Activated gamma-delta T cell treated with anti-CD3 and anti-CD28 coated beads, Interleukin-2, amount 50 U/mL, for 16 hours (primary cell): ENCODE data around the gene GNG7.
A peak's percentile ranks its signal among the peaks of the same experiment; 100 is the strongest.
"Not testable (repeated sequence)": the region's sequence is repeated elsewhere in the genome, so short reads cannot be mapped to it uniquely, and the experiment has no call there.

Source experiments
- DNase-seq: peaks from one replicate; pipeline ENCODE4 v3.0.0-alpha.2; 2020; ENCODE audit warnings: low read depth

GNG7 gene

DNA sequence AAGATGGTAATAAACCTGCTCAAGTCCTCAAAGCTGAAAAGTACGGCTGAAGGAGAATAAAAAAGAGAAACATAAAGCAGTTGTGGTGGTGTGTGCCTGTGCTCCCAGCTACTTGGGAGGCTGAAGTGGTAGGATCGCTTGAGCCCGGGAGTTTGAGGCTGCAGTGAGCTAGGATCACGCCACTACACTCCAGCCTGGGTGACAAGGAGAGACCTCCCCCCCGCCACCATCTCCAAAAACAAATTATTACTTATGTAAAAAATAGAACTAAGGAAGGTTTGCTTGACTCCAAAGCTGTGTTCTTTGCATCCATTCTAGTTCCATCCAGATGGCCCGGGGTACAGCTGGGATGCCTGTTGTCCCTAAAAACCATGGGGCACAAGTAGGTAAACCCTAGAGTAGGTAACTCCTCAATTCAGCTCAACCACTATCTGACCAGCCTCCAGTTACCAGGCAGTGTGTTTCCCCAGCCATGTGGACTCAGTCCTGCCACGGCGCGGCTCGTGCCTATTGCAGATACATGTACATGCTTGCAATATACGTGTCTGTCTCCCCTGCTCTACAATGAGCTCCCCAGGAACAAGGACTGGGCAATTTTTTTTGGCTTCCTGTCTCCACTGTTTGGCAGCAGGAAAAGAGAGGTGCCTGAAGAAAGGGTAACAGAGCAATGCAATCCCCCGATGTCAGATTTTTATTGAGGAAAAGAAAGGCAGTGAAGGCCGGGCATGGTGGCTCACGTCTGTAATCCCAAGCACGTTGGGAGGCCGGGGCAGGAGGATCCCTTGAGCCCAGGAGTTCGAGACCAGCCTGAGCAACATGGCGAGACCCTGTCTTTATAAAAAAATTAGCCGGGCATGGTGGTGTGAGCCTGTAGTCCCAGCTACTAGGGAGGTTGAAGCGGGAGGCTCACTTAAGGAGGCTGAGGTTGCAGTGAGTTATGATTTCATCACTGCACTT is 101.3 kb downstream of the GNG7 start:
- no peak for DNase-seq

DNA sequence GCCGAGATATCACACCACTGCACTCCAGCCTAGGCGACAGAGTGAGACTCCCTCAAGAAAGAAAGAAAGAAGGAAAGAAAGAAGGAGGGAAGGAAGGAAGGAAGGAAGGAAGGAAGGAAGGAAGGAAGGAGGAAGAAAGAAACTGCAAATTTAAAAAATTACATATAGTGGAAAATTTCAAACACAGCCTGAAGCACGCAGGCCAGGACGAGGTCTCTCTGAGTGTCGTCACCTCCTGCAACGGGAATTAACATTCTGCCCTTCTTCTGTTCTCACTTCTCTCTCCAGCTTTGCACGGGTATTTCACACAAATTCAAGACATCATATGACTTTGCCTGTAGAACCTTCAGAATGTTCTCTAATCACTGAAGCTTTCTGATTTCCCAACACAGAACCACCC is 108.2 kb downstream of the GNG7 start:
- DNase-seq, result no peak

DNA sequence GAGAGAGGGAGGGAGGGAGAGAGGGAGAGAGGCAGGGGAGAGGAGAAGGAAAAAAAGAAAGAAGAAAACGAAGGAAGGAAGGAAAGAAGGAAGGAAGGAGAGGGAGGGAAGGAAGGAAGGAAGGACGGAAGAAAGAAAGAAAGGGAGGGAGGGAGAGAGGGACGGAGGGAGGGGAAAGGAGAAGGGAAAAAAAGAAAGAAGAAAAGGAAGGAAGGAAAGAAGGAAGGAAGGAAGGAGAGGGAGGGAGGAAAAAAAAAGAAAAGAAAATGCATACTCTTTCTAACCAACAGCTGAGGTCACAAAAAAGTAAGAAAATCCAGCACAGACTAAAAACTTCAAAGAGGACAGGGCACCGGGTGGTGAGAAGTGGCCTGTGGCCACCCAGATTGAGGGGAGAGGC is 109.7 kb downstream of the GNG7 start:
- DNase-seq, result no peak

DNA sequence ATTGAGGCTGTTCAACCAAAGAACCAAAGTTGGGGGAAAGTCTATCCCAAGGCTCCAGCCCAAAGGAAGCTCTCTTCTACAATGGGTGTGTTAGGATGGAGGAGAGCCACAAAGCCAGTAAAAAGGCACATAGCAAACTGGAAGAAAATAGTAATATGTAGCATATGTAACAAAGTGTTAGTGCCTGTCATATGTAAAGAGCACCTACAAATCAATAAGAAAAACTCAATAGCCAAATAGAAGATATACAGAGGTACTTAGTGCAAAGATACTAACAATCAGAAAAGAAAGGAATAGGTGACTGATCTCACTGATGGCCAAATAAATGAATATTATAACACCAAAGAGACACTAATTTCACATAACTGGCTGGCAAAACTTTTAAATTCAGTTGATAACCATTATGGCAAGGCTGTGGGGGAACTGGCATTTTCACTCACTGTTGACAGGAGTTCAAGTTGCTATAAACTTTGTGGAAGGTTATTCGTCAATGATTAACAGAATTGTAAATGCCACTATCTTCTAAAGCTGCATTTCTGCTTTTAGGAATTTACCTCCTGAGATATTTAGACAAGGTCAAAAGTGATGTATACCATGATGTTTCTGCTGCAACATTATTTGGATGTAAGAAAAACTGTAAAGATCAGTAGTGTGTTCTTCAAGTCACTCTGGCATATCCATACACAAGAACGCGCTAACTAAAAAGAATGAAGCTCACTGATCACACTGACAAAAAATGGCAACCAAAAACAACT is 110.8 kb downstream of the GNG7 start:
- no peak for DNase-seq

DNA sequence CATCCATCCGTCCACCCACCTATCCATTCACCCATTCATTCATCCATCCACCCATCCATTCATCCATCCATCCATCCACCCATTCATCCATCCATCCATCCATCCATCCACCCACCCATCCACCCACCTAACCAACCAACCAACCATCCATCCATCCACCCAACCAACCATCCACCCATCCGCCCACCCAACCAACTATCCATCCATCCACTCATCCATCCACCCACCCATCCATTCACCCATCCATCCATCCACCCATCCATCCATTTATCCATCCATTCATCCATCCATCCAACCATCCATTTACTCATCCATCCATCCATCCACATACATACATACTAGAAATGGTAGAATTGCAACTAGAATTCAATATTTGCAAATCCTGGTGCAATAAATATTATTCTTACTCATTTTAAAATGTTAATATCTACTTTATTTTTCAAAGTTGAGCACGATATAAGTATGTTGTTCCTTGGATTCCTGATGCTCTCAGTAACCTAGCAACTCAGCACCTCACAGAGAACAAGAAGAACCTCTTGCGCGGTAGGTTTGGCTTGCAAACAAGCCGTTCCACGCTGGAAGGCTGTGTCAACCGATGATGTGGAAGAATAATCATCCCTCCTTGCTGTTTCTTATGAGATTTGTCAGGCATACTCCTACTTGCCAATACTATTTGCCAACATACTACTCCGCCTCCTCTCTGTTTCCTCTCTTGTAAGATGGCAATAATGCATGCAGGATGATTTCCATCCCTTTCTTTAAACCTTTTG is 111.7 kb downstream of the GNG7 start:
- no peak for DNase-seq

DNA sequence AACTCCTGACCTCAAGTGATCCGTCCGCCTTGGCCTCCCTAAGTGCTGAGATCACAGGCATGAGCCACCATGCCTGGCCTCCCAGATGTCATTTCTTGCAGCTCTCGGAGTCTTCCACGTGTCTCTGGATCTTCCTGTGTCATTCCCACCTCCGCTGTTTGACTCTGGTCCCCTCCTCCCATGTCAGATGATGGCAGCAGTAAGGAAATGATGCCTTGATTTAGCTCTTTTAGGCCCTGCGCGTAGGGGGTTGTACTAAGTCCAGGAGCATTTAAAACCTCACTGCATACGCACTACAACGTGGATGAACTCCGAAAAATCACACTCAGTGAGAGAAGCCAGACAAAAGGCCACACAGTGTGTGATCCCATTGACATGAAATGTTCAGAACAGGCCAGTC is 113.1 kb downstream of the GNG7 start:
- DNase-seq, result no peak

DNA sequence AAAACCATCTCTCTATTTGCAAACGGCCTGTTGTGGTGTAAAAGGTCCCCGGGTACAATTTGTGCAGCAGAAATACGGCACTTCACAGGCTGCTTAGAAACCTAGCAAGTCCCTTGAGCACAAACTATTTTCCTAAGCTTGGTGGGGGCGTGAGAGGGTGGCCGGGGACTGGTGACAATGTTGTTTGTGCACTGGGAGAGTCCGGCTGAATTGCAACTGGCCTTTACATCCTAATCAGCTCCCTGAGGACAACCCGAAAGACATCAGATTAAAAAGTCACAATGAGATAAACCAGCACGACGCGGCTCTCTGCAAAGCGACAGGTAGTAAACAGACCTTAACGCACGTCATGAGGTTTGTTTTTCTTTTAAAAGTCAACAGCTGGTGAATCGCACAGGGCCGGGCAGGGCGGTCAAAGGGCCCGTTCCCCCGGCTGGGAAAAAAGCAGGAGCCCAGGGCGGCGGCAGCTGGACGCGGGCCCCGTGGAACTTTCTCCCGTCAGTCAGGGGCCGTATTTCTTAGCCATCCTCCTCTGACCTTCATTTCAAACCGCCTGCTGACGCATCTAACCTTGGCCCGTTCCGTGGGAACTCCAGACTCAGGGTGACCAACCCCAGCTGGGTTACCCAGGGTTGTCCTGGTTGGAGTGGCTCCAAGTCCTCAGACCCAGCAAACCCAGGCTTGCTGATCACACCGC is 114.3 kb downstream of the GNG7 start:
- no peak for DNase-seq

DNA sequence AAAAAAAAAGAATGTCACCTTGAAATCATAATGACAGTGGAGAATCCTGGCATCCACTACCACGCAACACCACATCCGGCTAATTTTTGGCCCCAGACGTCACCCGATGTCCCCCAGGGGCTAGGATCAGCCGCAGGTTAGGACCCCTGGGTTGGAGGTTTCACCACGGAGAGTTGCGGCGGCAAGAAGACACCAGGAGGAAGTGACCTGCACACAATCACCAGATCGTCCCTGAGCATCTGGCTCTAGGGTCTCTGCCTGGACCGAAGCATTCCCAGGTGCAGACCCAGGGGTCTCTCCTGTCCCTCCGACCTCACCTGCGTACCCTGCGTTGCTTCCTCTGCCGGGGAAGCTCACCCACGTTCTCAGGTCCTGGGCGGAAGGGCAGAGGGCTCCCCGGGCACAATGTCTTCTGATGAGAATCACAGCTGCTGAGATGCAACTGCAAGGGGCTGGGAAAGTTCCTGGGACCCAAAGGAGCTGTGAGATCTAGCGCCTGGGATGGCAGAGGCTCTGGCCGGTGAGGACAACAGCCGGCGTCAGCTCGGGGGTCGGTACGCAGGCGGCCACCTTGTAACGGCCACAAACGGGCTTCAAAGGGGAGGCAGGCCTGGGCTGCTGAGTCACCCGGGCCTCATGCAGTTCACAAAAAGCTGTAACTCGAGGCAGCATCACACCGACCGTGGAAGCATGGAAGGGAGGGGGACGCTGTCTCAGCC is 115.3 kb downstream of the GNG7 start:
- DNase-seq, result no peak

DNA sequence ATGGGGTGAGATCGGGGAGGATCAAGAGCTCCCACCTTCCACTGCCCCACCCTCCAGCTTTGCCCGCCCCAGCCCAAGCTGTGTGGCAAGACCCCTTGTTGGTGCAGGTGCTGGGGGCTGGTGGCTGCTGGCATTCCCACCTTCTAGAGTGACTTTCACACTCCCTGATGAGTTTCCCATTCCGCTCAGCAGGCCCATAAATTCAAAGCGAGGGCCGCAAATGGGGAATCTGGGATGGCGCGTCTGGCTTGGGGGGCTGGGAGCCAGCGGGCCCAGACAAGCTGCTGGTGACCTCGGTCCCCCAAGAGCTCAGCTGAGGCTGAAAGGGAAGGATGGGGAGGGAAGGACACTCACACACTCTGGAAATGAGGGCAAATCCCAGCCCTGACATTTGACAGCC is 116.3 kb downstream of the GNG7 start:
- no peak for DNase-seq

DNA sequence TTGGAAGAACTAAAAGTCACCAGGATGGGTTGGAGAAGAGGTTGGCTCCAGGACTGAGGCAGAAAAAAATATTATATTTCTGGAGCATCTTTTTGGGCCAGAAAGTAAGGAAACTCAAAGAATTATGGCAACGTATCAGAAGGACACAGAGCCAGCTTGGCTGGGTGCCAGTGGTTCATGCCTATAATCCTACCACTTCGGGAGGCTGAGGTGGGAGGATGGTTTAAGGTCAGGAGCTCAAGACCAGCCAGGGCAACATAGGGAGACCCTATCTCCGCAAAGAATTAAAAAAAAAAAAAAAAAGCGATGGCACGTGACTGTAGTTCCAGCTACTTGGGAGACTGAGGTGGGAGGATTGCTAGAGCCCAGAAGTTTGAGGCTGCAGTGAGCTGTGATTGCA is 118.5 kb downstream of the GNG7 start:
- no peak for DNase-seq

DNA sequence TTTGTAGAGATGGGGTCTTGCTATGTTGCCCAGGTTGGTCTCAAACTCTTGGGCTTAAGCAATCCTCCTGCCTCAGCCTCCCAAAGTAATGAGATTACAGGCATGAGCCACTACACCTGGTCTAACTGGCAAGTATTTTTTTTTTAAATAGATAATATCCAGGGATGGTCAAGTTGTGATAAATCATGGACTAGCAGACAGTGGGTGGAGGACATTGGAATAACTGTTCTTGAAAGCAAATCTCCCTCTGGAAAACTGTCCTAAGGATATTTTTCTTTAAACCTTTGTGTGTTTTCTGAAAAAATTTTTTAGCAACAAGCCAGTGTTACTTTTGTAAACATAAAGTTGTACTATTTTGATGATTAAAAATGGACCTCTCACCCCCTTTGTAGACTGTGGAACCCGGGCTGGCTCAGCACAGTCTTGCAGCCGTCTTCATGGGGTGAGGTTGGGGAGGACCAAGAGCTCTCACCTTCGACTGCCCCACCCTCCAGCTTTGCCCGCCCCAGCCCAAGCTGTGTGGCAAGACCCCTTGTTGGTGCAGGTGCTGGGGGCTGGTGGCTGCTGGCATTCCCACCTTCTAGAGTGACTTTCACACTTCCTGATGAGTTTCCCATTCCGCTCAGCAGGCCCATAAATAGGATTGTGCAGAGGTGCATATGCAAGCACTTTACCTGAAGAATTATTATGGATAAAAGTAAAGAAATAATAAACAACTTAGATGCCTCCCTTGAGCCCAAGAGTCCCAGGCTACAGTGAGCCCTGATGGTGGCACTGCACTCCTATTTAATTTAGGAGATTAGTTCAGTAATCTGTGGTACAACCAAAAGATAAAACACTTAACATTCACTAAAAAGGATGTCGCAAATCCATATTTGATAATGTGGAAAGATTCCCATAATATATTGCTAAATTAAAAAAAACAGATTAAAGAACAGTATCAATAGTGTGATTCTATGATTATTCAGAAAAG is 119.2 kb downstream of the GNG7 start:
- no peak for DNase-seq

DNA sequence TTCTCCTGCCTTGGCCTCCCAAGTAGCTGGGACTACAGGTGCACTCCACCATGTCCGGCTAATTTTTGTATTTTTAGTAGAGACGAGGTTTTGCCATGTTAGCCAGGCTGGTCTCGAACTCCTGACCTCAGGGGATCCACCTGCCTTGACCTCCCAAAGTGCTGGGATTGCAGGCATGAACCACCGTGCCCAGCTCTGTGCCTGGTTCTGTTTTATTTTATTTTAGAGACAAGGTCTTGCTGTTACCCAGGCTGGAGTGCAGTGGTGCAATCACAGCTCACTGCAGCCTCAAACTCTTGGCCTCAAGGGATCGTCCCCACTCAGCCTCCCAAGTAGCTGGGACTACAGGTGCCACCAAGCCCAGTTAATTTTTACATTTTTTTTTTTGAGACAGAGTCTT is 122.1 kb downstream of the GNG7 start:
- not testable (repeated sequence) for DNase-seq

DNA sequence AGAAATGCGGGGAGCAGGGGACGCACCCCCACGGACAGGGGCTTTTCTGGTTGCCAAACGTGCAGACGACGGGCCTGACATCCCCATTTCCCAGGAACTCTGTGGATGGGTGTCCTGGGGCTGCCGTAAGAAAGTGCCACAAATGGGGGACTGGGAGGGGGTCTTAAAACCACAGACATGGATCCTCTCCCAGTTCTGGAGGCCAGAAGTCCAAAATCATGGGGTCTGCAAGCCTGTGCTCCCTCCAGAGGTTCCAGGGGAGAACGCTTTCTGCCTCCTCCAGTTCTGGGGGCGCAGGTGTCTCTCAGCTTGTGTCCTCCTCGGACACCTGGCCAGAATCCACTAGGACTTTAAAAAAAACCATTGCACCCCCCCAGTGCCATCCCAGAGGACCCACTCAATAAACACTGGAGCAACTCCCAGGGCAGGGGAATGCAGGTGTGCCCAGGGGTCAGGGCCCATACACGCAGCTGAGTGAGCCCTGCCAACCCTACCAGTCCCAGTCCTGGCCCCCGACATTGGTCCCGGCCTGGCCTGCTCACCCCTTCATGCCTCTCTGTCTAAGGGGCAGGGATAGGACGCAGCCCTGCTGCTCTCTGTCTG is 122.7 kb downstream of the GNG7 start:
- DNase-seq, result no peak

DNA sequence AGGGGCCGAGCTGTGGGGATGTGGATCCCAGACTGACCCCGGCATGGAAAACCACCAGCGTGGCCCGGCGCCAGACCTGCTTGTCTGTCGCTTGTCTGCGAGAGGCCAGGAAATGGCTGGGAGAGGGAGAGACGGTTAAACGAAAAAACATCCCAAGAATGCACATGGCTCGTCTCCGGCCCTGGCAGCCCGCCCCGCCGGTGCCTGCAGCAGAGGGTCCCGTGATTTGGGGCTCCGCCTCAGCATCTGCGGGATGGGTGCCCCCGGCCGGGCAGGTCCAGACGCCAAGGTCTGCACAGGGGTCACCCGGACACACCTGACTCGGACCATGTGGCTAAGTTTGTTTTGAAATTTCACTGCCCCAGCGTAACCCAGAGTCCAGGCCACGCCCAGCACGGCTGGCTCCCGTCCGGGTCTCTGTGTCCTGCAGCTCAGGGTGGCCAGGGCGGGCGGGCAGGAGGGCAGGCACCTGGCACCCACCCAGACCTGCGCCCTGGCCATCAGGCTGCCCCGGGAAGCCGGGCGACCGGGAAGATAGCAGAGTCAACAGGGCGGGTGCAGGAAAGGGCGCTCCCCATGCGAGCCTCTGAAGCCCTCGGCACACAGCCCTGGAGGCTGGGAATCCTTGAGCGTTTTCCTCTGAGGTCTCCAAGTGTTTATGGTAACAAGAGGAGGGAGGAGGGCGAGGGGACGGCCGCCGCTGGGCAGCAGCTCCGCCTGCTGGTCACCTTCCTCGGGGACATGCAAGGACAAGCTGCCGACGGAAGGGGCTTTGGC is 123.4 kb downstream of the GNG7 start:
- DNase-seq, result peak; percentile 38

DNA sequence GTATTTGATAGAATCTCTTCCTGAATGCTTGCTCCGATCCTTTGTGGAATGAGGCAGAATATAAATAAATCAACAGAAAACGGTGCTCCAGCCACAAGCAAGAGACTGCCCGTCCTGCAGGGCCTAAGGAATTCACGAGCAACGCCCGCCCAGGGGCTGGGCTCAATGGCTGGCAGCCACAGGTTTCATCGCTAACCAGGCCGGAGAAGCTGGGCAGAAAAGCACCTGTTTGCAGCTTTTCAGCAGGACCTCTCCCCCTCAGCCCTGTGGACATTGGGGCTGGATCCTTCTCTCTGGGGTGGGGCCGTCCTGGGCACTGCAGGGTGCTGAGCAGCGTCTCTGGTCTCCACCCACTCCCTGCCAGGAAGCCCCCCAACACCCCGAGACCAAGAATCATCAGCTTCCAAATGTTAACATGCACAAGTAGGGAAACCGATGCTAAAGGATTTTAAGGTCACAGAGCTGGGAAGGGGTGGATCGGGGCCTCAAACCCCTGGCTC is 124.1 kb downstream of the GNG7 start:
- DNase-seq, result no peak

DNA sequence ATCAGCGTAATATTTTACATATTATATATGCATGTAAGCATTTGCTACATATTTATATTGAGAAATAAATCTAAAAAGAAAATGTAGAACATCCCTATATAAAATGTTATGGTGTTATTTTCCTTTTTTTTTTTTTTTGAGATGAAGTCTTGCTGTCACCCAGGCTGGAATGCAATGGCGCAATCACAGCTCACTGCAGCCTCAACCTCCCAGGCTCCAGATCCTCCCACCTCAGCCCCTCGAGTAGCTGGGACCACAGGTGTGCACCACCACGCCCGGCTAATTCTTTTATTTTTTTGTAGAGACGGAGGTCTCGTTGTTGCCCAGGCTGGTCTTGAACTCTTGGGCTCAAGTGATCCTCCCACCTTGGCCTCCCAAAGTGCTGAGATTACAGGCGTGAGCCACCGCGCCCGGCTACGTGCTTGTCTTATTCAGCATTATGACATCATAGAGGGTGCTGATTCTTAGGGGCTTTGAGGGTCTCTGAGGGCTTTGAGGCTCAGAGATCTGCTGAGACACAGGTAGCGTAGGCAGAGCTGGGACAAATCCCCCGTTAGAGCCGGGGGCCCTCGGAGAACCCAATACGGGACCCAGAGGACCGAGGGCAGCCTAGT is 124.7 kb downstream of the GNG7 start:
- DNase-seq, result no peak

DNA sequence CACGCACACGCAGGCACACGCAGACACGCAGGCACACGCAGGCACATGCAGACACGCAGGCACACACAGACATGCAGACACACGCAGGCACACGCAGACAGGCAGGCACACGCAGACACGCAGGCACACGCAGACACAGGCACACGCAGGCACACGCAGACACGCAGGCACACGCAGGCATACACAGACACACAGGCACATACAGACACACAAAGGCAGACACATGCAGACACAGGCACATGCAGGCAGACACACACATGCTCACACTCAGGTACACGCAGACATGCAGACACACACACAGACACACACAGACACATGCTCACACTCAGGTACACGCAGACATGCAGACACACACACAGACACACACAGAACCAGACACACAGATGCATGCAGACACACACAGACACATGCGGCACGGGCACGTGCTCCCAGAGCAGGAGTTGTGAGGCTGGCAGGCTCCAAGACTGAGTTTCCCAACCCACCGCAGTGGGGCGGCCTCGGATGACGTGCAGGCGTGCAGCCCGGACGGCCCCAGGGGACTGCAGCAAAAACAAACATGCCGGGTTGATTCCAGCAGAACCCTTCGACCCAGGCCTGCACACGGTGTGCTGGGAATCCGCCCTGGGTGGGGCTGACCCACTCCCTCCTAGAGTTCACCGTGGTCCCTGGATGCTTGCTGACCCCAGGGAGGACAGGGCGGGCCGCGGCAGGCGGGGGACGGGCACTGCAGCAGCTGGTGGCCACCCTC is 126.6 kb downstream of the GNG7 start:
- no peak for DNase-seq
